ENCODE results near the gene INSYN2B. TPM values are rescaled to one million over a fixed set of nuclear protein-coding genes. Genes with fewer than 3 reads are reported as not detected.

Gene INSYN2B
- total RNA-seq, 1 experiment from 2014 or later = not detected

GRCh38 chr5:169860585-169860984 is 119.7 kb downstream of the INSYN2B start (continued):
- TF ChIP-seq ZNF274 (IDR thresholded peaks at IDR 0.05; ENCODE audit: low read depth, low read length) = no peak
- no peak for TF ChIP-seq CEBPB (IDR thresholded peaks at IDR 0.05; ENCODE audit: low read depth)
- TF ChIP-seq EZH2 (IDR thresholded peaks at IDR 0.05) = no peak
- no peak for TF ChIP-seq ATF3 (IDR thresholded peaks at IDR 0.05)
- TF ChIP-seq JUND (IDR thresholded peaks at IDR 0.05) = no peak
- TF ChIP-seq CTCF (IDR thresholded peaks at IDR 0.05 in 2 of 3, conservative IDR thresholded peaks at IDR 0.05 in 1 of 3; ENCODE audit: borderline replicate concordance in 1 of 3, insufficient read depth in 1 of 3, low read depth in 2 of 3, low read length in 2 of 3) = no peak
- no peak for TF ChIP-seq SIN3A (IDR thresholded peaks at IDR 0.05; ENCODE audit: low read depth)
- no peak for TF ChIP-seq EZH2phosphoT487 (IDR thresholded peaks at IDR 0.05; ENCODE audit: borderline replicate concordance)

GRCh38 chr5:169856571-169856970 is 123.7 kb downstream of the INSYN2B start:
- no peaks in the 10 kb centered on the region for H4K20me1 ChIP-seq (ENCODE audit: insufficient read depth)
- CTCF ChIA-PET = no interaction called here
- no peak overlapping the region for H3K4me3 ChIP-seq (replicated peaks in 1 of 2; ENCODE audit: low read depth in 1 of 2, low read length in 2 of 2)
- POLR2A ChIA-PET = no interaction called here
- RAD21 ChIA-PET (ENCODE audit: low non-redundant PET in 1 of 2, low total read pairs in 2 of 2, uncharacterized antibody in 2 of 2, unreplicated experiment in 2 of 2) = no interaction called here
- peaks cover 0 to 2% of the 10 kb centered on the region in 2 experiments; a peak in 1 of 4 replicates for H3K9me3 ChIP-seq (ENCODE audit: control insufficient read depth in 1 of 2, insufficient read depth in 1 of 2, low read depth in 1 of 2, low read length in 2 of 2)
- H3K27me3 ChIP-seq (ENCODE audit: insufficient read depth, low read length) = peaks cover 16% of the 10 kb centered on the region
- intact Hi-C loops (cut with micrococcal nuclease) = no loop called here
- DNase-seq (ENCODE audit: low read depth, low spot score) (no peak), ATAC-seq (no peak)
- BruUV-seq (replicated peaks) = no TSS peak
- H3K9me2 ChIP-seq (ENCODE audit: insufficient read depth) = no peaks in the 10 kb centered on the region
- H3K9ac ChIP-seq (ENCODE audit: low read length) = no peak overlapping the region
- no peaks in the 10 kb centered on the region for H3K4me1 ChIP-seq (ENCODE audit: control insufficient read depth in 1 of 2, insufficient read depth in 2 of 2, low read length in 2 of 2)
- no peaks in the 10 kb centered on the region for H3K79me2 ChIP-seq (ENCODE audit: insufficient read depth, low read length)
- no peak overlapping the region for H2AFZ ChIP-seq (ENCODE audit: low read depth, low read length, poor library complexity, severe bottlenecking)
- no peak overlapping the region for H3K4me2 ChIP-seq (ENCODE audit: low read length)
- H3K36me3 ChIP-seq (ENCODE audit: control insufficient read depth in 1 of 2, insufficient read depth in 2 of 2, low read length in 2 of 2) = no peaks in the 10 kb centered on the region
- TF ChIP-seq YY1 (IDR thresholded peaks at IDR 0.05; ENCODE audit: extremely low read depth, insufficient replicate concordance, low read depth, low read length) (no peak), SRF (IDR thresholded peaks at IDR 0.05; ENCODE audit: low read depth) (no peak), EGR1 (IDR thresholded peaks at IDR 0.05; ENCODE audit: low read depth) (no peak), MAX (IDR thresholded peaks at IDR 0.05) (no peak), FOSL1 (IDR thresholded peaks at IDR 0.05; ENCODE audit: low read depth) (no peak), ELF1 (IDR thresholded peaks at IDR 0.05; ENCODE audit: borderline replicate concordance, low read depth) (no peak), POLR2AphosphoS5 (IDR thresholded peaks at IDR 0.05; ENCODE audit: low read depth, low read length) (no peak), EZH2phosphoT487 (IDR thresholded peaks at IDR 0.05; ENCODE audit: borderline replicate concordance) (no peak), ZBTB33 (IDR thresholded peaks at IDR 0.05; ENCODE audit: extremely low read depth, insufficient replicate concordance, low read length) (no peak)
- H3K27ac ChIP-seq (ENCODE audit: low read depth, low read length) = no peak overlapping the region
